HL-60 (cell line): ENCODE measurements around the gene ZNF821.

Experiments used
- DNase-seq, 2 experiments: peaks; one replicate each; pipeline ENCODE4 v3.0.0-alpha.2; 2010 to 2020; ENCODE audit warnings: low read depth in 1 of 2, low spot score in 1 of 2
- H3K27ac ChIP-seq: fragments of 250-450 bp; sonication (Bioruptor Pico); replicated peaks from 2 replicates; pipeline ENCODE4 v1.5.1; 2020; ENCODE audit warnings: mild to moderate bottlenecking, moderate library complexity
- H3K27me3 ChIP-seq: fragments of 250-450 bp; sonication (Bioruptor Pico); 2 replicates; pipeline ENCODE4 v1.5.1; 2021; ENCODE audit warnings: mild to moderate bottlenecking, moderate library complexity; ENCODE audit not compliant: insufficient read depth, poor library complexity, severe bottlenecking
- H3K4me3 ChIP-seq: replicated peaks from 2 replicates; pipeline ENCODE4 v1.5.1; 2011; ENCODE audit warnings: mild to moderate bottlenecking, control low read depth, low read length; ENCODE audit not compliant: insufficient read depth
- GABPA ChIP-seq: IDR thresholded peaks from 2 replicates; pipeline ENCODE4 v1.6.1; 2012; ENCODE audit warnings: low read depth
- POLR2AphosphoS5 ChIP-seq: IDR thresholded peaks from 2 replicates; pipeline ENCODE4 v1.6.1; 2012; ENCODE audit warnings: low read depth
- SPI1 ChIP-seq: IDR thresholded peaks from 2 replicates; pipeline ENCODE4 v1.6.1; 2012; ENCODE audit warnings: low read depth, mild to moderate bottlenecking, borderline replicate concordance
- TF ChIP-seq, protein P1 (sequence below): IDR thresholded peaks from one replicate; pipeline ENCODE4 v1.5.1; 2011; ENCODE audit warnings: low read length, control low read depth, inconsistent platforms; ENCODE audit not compliant: insufficient read depth
- TF ChIP-seq, protein P2 (sequence below): IDR thresholded peaks from 2 replicates; pipeline ENCODE4 v1.6.1; 2012; ENCODE audit warnings: low read depth; ENCODE audit not compliant: insufficient replicate concordance

ZNF821 gene

DNA sequence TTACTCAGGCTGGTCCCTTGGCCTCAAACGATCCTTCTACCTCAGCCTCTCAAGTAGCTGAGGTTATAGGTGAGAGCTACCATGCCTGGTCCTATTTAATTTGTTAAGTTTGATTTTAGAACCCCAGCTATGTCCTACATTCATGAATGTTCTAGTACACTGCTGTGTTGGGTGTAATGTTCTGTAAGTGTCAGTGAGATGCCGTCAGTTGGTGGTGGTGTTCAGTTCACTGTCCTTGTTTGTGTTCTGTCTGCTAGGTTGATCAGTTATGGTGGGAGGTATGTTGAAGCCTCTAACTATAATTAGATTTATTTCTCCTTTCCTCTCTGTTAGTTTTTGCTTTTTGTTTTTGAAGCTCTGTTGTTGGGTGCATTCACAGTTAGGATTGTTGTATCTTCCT lies 19.6 kb upstream of the ZNF821 start:
- H3K27ac ChIP-seq: no peak overlapping the region
- TF ChIP-seq, protein P1, sequence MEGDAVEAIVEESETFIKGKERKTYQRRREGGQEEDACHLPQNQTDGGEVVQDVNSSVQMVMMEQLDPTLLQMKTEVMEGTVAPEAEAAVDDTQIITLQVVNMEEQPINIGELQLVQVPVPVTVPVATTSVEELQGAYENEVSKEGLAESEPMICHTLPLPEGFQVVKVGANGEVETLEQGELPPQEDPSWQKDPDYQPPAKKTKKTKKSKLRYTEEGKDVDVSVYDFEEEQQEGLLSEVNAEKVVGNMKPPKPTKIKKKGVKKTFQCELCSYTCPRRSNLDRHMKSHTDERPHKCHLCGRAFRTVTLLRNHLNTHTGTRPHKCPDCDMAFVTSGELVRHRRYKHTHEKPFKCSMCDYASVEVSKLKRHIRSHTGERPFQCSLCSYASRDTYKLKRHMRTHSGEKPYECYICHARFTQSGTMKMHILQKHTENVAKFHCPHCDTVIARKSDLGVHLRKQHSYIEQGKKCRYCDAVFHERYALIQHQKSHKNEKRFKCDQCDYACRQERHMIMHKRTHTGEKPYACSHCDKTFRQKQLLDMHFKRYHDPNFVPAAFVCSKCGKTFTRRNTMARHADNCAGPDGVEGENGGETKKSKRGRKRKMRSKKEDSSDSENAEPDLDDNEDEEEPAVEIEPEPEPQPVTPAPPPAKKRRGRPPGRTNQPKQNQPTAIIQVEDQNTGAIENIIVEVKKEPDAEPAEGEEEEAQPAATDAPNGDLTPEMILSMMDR: no peak
- TF ChIP-seq, protein P2, sequence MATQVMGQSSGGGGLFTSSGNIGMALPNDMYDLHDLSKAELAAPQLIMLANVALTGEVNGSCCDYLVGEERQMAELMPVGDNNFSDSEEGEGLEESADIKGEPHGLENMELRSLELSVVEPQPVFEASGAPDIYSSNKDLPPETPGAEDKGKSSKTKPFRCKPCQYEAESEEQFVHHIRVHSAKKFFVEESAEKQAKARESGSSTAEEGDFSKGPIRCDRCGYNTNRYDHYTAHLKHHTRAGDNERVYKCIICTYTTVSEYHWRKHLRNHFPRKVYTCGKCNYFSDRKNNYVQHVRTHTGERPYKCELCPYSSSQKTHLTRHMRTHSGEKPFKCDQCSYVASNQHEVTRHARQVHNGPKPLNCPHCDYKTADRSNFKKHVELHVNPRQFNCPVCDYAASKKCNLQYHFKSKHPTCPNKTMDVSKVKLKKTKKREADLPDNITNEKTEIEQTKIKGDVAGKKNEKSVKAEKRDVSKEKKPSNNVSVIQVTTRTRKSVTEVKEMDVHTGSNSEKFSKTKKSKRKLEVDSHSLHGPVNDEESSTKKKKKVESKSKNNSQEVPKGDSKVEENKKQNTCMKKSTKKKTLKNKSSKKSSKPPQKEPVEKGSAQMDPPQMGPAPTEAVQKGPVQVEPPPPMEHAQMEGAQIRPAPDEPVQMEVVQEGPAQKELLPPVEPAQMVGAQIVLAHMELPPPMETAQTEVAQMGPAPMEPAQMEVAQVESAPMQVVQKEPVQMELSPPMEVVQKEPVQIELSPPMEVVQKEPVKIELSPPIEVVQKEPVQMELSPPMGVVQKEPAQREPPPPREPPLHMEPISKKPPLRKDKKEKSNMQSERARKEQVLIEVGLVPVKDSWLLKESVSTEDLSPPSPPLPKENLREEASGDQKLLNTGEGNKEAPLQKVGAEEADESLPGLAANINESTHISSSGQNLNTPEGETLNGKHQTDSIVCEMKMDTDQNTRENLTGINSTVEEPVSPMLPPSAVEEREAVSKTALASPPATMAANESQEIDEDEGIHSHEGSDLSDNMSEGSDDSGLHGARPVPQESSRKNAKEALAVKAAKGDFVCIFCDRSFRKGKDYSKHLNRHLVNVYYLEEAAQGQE: no peak
- TF ChIP-seq GABPA (no peak), POLR2AphosphoS5 (no peak), SPI1 (no peak)
- no peak overlapping the region for H3K4me3 ChIP-seq

DNA sequence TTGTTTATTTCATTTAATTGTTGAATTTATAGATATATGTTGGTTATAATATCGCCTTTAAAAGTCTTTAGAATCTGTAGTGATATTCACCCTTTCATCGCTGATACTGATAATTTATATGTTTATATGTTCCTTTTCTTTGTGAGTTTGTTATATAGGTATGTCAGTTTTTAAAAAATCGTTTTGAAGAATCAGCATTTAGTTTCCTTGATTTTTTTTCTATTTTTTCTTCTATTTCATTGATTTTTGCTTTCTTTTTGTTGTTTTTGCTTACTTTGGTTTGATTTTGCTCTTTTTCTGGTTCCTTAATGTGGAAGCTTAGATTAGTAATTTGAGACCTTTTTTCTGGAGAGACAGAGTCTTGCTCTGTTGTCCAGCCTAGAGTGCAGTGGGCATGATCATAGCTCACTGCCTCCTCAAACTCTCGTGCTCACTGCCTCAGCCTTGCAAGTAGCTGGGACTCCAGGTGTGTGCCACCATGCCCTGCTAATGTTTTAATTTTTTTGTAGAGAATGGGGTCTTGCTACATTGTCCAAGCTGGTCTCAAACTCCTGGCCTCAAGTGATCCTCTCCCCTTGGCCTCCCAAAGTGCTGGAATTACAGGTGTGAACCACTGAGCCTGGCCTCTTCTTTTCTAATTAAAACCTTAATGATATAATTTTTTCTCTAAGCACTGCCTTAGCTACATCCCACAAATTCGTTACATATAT lies 18.8 kb upstream of the ZNF821 start:
- TF ChIP-seq, protein P2: no peak
- TF ChIP-seq, protein P1: no peak
- TF ChIP-seq SPI1: no peak
- no peak for TF ChIP-seq GABPA
- TF ChIP-seq POLR2AphosphoS5: no peak
- Histone ChIP-seq H3K27ac (no peak overlapping the region), H3K4me3 (no peak overlapping the region), H3K27me3 (no peaks in the 10 kb centered on the region)
- no peak for DNase-seq

More for the DNA sequence above, 19.6 kb upstream of the ZNF821 start:
- H3K27me3 ChIP-seq: no peaks in the 10 kb centered on the region
- no peak for DNase-seq

DNA sequence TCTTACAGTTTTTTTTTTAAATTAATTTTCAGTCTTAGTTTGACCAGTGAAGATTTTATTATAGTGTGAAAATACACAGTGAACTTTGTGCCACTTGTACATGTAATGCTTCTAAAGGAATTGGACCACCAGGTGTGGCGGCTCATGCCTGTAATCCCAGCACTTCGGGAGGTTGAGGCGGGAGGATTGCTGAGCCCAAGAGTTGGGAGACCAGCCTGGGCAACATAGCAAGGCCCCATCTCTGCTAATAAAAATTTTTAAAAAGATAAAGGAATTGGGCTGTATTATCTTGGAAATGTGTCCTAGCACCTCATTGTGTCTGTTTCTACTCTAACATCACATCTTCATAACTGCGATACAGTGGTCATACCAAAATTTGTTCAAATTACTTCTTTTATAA lies 15.2 kb upstream of the ZNF821 start:
- TF ChIP-seq SPI1: no peak
- TF ChIP-seq GABPA: no peak
- TF ChIP-seq, protein P2: no peak
- TF ChIP-seq POLR2AphosphoS5: no peak
- TF ChIP-seq, protein P1: no peak

More for the DNA sequence above, 15.2 kb upstream of the ZNF821 start:
- no peak for DNase-seq
- no peaks in the 10 kb centered on the region for H3K27me3 ChIP-seq
- H3K4me3 ChIP-seq: no peak overlapping the region
- H3K27ac ChIP-seq: no peak overlapping the region
